Upper lobe of left lung (tissue), 6 donors: ENCODE results near the gene NCAM2. TPM values are rescaled to one million over a fixed set of nuclear protein-coding genes. Genes with fewer than 3 reads are reported as not detected.

ENCODE experiments used
- ATAC-seq, 2 donors: fragments of 200-7000 bp; cut with Tn5 transposase; one replicate each; pipeline ENCODE4 v1.9.1; 2022; ENCODE audit warnings: mild to moderate bottlenecking in 2 of 2, moderate library complexity in 2 of 2; ENCODE audit not compliant: low FRiP score in 2 of 2
- DNase-seq, 2 donors: peaks; one replicate each; pipeline ENCODE4 v3.0.0-alpha.2; 2019 to 2020
- H3K27ac ChIP-seq, 4 donors: fragments of 200-600 bp; sonication (generic); one replicate each; pipeline ENCODE4 v1.5.1; 2016 to 2019
- H3K27me3 ChIP-seq, 4 donors: fragments of 200-600 bp; sonication (generic); one replicate each; pipeline ENCODE4 v1.5.1; 2017 to 2019
- H3K36me3 ChIP-seq, 4 donors: fragments of 200-600 bp; sonication (generic); one replicate each; pipeline ENCODE4 v1.5.1; 2016 to 2019
- H3K4me1 ChIP-seq, 4 donors: fragments of 200-600 bp; sonication (generic); one replicate each; pipeline ENCODE4 v1.5.1; 2018 to 2019
- H3K4me3 ChIP-seq, 4 donors: fragments of 200-600 bp; sonication (generic); one replicate each; pipeline ENCODE4 v1.5.1; 2017 to 2019; ENCODE audit warnings: mild to moderate bottlenecking in 2 of 4, moderate library complexity in 1 of 4
- H3K9me3 ChIP-seq, 4 donors: fragments of 200-600 bp; sonication (generic); one replicate each; pipeline ENCODE4 v1.5.1; 2018 to 2019
- CTCF ChIP-seq, 6 experiments: fragments of 450-650 bp in 4 of 6; fragments of 200-600 bp in 2 of 6; sonication (generic) in 2 of 6; IDR thresholded peaks; one replicate each; pipeline ENCODE4 v1.5.1; 2016 to 2019; ENCODE audit warnings: antibody characterized with exemption in 6 of 6
- EP300 ChIP-seq, 4 donors: sonication (generic); formaldehyde crosslinking; IDR thresholded peaks; one replicate each; pipeline ENCODE4 v1.5.1; 2017; ENCODE audit warnings: antibody characterized with exemption in 4 of 4, control low read depth in 2 of 4
- POLR2A ChIP-seq, 4 donors: fragments of 450-650 bp; IDR thresholded peaks; one replicate each; pipeline ENCODE4 v1.5.1; 2016 to 2017; ENCODE audit warnings: antibody characterized with exemption in 4 of 4, mild to moderate bottlenecking in 2 of 4
- POLR2AphosphoS5 ChIP-seq, 2 donors: sonication (generic); formaldehyde crosslinking; IDR thresholded peaks; one replicate each; pipeline ENCODE4 v1.5.1; 2017; ENCODE audit warnings: antibody characterized with exemption in 2 of 2
- WGBS, 2 donors: methylation state at CpG; one replicate each; pipeline ENCODE4 v1.1.5; 2017 to 2018; 5-methylcytosine and 5-hydroxymethylcytosine counted together
- total RNA-seq, 6 donors: library from RNA; depleted of rRNA in 4 of 6; stranded (reverse); fragments of >200 nt in 4 of 6; gene quantifications; one replicate each; pipeline versions ENCODE4 v1.1.0 to v1.2.1, GENCODE V29; 2016 to 2021
- donor health status: DM: no; HTN: no; CAD: no; lungs with moderate emphysema.
- donor health status: DM: no; HTN: yes; CAD: no; lungs with severe emphysema.

Gene NCAM2
- total RNA-seq, 6 donors from 2014 or later = 2.0 to 8.6 (median 2.9) TPM

DNA sequence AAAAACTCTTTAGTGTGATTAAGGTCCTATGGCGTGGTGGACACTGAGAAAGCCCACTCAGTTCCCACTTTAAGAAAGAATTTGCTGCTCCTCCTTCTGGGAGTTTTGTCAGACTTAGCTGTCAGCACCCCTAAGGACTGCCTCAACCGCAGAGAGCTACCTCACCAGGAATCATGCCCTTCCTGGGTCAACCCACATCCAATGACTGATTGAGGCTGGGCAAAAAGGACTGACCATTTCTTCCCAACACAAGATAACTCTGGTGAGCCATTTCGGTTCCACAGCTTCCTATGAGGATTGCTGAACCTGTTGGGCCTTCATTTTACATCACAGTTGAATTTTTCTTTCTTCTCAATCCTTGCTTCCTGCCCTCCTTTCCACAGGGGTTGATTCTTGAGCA is 197.9 kb downstream of the NCAM2 start:
- no peak for DNase-seq
- no peaks in the 10 kb centered on the region for H3K27me3 ChIP-seq
- no peaks in the 10 kb centered on the region for H3K4me1 ChIP-seq
- no peak for ATAC-seq
- no peak overlapping the region for H3K4me3 ChIP-seq
- H3K27ac ChIP-seq = no peak overlapping the region
- H3K9me3 ChIP-seq = no peaks in the 10 kb centered on the region
- TF ChIP-seq POLR2A (IDR thresholded peaks at IDR 0.05) (no peak), CTCF (IDR thresholded peaks at IDR 0.05) (no peak), EP300 (IDR thresholded peaks at IDR 0.05) (no peak), POLR2AphosphoS5 (IDR thresholded peaks at IDR 0.05) (no peak)
- 77 to 84% methylated on average over 3 of the region's 3 CpGs for WGBS, 2 donors
- no peaks in the 10 kb centered on the region for H3K36me3 ChIP-seq

- H3K9me3 ChIP-seq = no peaks in the 10 kb centered on the region
- DNase-seq (no peak), ATAC-seq (no peak)
- no peak overlapping the region for H3K27ac ChIP-seq
- no peak for TF ChIP-seq CTCF (IDR thresholded peaks at IDR 0.05)
- TF ChIP-seq POLR2A (IDR thresholded peaks at IDR 0.05) = no peak
- TF ChIP-seq POLR2AphosphoS5 (IDR thresholded peaks at IDR 0.05) = no peak
- TF ChIP-seq EP300 (IDR thresholded peaks at IDR 0.05) = no peak
- no peaks in the 10 kb centered on the region for H3K27me3 ChIP-seq
- WGBS, 2 donors = 86 to 88% methylated on average over 11 of the region's 11 CpGs
- H3K4me3 ChIP-seq = no peak overlapping the region
- no peaks in the 10 kb centered on the region for H3K4me1 ChIP-seq
- no peaks in the 10 kb centered on the region for H3K36me3 ChIP-seq
Observed at GRCh38 chr21:21196848-21197247, 198.6 kb downstream of the NCAM2 start.

DNA sequence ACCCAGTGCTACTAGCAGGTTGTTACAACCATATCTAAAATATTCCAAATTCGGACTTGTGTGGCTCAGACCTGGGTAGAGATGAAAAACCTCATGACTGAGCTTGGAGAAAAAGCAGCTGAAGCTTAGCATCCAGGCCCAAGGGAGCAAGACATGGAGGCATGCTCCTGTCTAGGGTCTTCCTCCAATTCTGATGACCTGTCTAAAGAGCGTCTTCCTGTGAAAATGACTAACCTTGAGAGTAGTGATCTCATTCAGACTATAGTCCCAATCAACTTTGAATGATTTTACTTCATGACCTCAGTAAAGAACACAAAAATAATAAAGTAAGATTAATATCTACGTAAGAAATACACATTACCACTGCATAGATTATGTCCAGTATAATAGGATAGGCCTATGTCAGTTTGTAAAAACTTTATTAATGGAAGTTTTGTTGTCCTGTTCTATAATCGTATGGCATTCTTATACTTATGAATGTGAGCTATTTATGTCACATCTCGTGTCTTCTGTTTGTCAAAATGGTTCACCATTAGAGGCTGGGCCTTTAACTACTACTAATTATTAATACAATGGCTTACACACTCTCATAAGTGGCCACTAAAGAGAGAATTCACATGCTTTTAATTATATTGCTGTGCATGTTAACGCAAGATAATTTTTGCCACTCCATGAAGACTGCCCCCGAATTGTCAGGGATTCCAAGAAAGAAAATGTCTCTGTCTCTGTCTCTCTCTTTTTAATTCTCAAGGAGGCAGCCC is 201.3 kb downstream of the NCAM2 start:
- Histone ChIP-seq H3K4me3 (no peak overlapping the region), H3K27me3 (no peaks in the 10 kb centered on the region), H3K9me3 (no peaks in the 10 kb centered on the region), H3K36me3 (no peaks in the 10 kb centered on the region), H3K4me1 (no peaks in the 10 kb centered on the region), H3K27ac (peak overlapping the region in 3 of 4 donors; percentile 26 to 71 (median 45))
- TF ChIP-seq CTCF (IDR thresholded peaks at IDR 0.05) (no peak), EP300 (IDR thresholded peaks at IDR 0.05) (no peak), POLR2AphosphoS5 (IDR thresholded peaks at IDR 0.05) (no peak), POLR2A (IDR thresholded peaks at IDR 0.05) (no peak)
- ATAC-seq (no peak), DNase-seq (no peak)
- WGBS, 2 donors = 79 to 81% methylated on average over 7 of the region's 7 CpGs

DNA sequence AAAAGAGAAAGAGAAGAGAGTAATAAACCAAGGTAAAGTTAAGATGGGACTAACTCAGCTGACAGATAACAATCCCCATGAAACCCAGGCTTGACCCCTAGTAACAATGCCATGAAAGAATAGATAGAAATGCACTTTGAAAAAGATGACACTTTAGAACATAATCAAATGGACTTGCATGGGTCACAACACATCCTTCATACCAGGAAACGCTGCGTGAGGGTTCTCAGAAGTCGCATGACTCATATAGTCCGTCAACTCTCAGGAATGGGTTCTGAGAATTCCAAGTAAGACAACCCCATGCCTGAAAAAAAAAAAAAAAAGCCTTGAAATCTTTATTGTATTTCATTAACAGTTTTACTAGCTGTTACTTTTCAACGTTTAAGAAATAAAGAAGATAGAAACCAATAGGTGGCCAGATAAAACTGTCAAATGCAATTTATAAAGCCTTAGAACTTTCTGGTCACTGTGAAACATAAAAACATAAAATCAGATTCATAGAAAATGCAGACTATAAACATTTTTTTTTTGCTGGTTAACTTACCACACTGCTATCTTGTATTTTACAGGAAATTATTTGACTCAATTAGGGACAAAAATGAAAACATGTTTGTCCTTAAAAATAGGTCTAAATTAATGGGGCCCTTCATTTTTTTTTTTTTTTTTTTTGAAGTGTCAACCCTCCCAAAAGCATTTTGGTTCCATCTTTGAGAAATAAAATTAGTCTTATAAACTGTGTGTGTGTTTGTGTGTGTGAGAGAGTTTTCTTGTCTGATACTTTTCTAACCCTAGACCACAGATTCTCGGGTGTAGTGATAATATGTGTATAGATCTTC is 202.1 kb downstream of the NCAM2 start:
- Histone ChIP-seq H3K9me3 (no peaks in the 10 kb centered on the region), H3K4me3 (peak overlapping the region in 2 of 4 donors; percentile 7 to 25), H3K27me3 (no peaks in the 10 kb centered on the region), H3K4me1 (no peaks in the 10 kb centered on the region), H3K36me3 (no peaks in the 10 kb centered on the region), H3K27ac (peak overlapping the region in 3 of 4 donors; percentile 38 to 71 (median 45))
- DNase-seq (peak in 1 of 2 donors; percentile 66), ATAC-seq (peak; percentile 73 to 94)
- WGBS, 2 donors = 57 to 58% methylated on average over 6 of the region's 6 CpGs
- TF ChIP-seq CTCF (IDR thresholded peaks at IDR 0.05) = no peak
- TF ChIP-seq POLR2AphosphoS5 (IDR thresholded peaks at IDR 0.05) = peak; percentile 25 to 34
- peak in 3 of 4 donors; percentile 22 to 42 (median 22) for TF ChIP-seq EP300 (IDR thresholded peaks at IDR 0.05)
